Activated naive CD4-positive, alpha-beta T cell (primary cell): ENCODE measurements around the gene RGPD6.
"Not testable (repeated sequence)": the region's sequence is repeated elsewhere in the genome, so short reads cannot be mapped to it uniquely, and the experiment has no call there.

Experiments used
- DNase-seq, 4 experiments: peaks; one replicate each; lab custom pipeline; 2025; lab: John Stamatoyannopoulos, UW

RGPD6 gene

GRCh38 chr2:110576763-110577416 is at the start of gene RGPD6:
RGPD6 (minus strand) TSS chr2:110577222; CDS start chr2:110577024, 198 bp downstream.
- DNase-seq, result not testable (repeated sequence)

GRCh38 chr2:110619326-110619939 is 42.4 kb upstream of the RGPD6 start:
- DNase-seq, result not testable (repeated sequence)

GRCh38 chr2:110613927-110614326 is 36.9 kb upstream of the RGPD6 start:
- DNase-seq, result not testable (repeated sequence)

GRCh38 chr2:110610613-110611250 is 33.7 kb upstream of the RGPD6 start:
- DNase-seq, result not testable (repeated sequence)

- not testable (repeated sequence) for DNase-seq
Observed at GRCh38 chr2:110609843-110610612, 33.0 kb upstream of the RGPD6 start.

- not testable (repeated sequence) for DNase-seq
Observed at GRCh38 chr2:110608788-110609502, 31.9 kb upstream of the RGPD6 start.

- not testable (repeated sequence) for DNase-seq
Observed at GRCh38 chr2:110605057-110605456, 28.0 kb upstream of the RGPD6 start.

- not testable (repeated sequence) for DNase-seq
Observed at GRCh38 chr2:110603917-110604591, 27.0 kb upstream of the RGPD6 start.

GRCh38 chr2:110602139-110602538 is 25.1 kb upstream of the RGPD6 start:
- not testable (repeated sequence) for DNase-seq

GRCh38 chr2:110591973-110592372 is 15.0 kb upstream of the RGPD6 start:
- DNase-seq, result not testable (repeated sequence)

- not testable (repeated sequence) for DNase-seq
Observed at GRCh38 chr2:110589677-110590330, 12.8 kb upstream of the RGPD6 start.

GRCh38 chr2:110588520-110588919 is 11.5 kb upstream of the RGPD6 start:
- DNase-seq, result not testable (repeated sequence)

GRCh38 chr2:110579216-110579965 is 2.4 kb upstream of the RGPD6 start:
- not testable (repeated sequence) for DNase-seq

- DNase-seq, result not testable (repeated sequence)
Observed at GRCh38 chr2:110578429-110578828, 1.4 kb upstream of the RGPD6 start.

GRCh38 chr2:110499755-110500377 is 77.2 kb downstream of the RGPD6 start:
- not testable (repeated sequence) for DNase-seq

- DNase-seq, result not testable (repeated sequence)
Observed at GRCh38 chr2:110496027-110496426, 81.0 kb downstream of the RGPD6 start.

- not testable (repeated sequence) for DNase-seq
Observed at GRCh38 chr2:110494488-110494887, 82.5 kb downstream of the RGPD6 start.

GRCh38 chr2:110488991-110489390 is 88.0 kb downstream of the RGPD6 start:
- not testable (repeated sequence) for DNase-seq

GRCh38 chr2:110482697-110483096 is 94.3 kb downstream of the RGPD6 start:
- not testable (repeated sequence) for DNase-seq
